IMR-90 (cell line): Measurements from ENCODE around the gene C16orf92. TPM values are rescaled to one million over a fixed set of nuclear protein-coding genes. Genes with fewer than 3 reads are reported as not detected.

ENCODE experiments used
- ATAC-seq: fragments of 200-7000 bp; cut with Tn5 transposase; 2 replicates; pipeline ENCODE4 v1.9.1; 2020; ENCODE audit warnings: low read depth, mild to moderate bottlenecking, moderate library complexity
- BruUV-seq: library from RNA; stranded (reverse); fragments of 400-500 nt; replicated peaks from 2 replicates; lab custom pipeline; 2021; lab: Mats Ljungman, UMichigan
- CTCF ChIA-PET: fragments of 300-600 bp; formaldehyde crosslinking; extraction: SDS; loops from one replicate; lab custom pipeline; 2021; ENCODE audit warnings: antibody characterized with exemption; lab: Yijun Ruan, JAX
- POLR2A ChIA-PET: fragments of 300-600 bp; sonication (Branson Sonifier 250); formaldehyde crosslinking; loops from one replicate; lab custom pipeline; 2022; ENCODE audit warnings: antibody characterized with exemption; ENCODE audit not compliant: unreplicated experiment; lab: Charles Lee
- DNase-seq: peaks from one replicate; pipeline ENCODE4 v3.0.0; 2013
- H2AFZ ChIP-seq: replicated peaks from 2 replicates; pipeline ENCODE3; 2013; ENCODE audit warnings: low read length, mild to moderate bottlenecking; ENCODE audit not compliant: poor library complexity
- H2AK5ac ChIP-seq: 2 replicates; pipeline ENCODE4 v1.6.1; 2013; ENCODE audit warnings: low read depth, low read length, inconsistent platforms
- H2AK9ac ChIP-seq: replicated peaks from 2 replicates; pipeline ENCODE3; 2013; ENCODE audit warnings: mild to moderate bottlenecking, low read depth, low read length, moderate library complexity; ENCODE audit not compliant: poor library complexity
- H2BK120ac ChIP-seq: 2 replicates; pipeline ENCODE4 v1.6.1; 2013; ENCODE audit warnings: low read depth, low read length, inconsistent platforms
- H2BK15ac ChIP-seq: 3 replicates; pipeline ENCODE4 v1.6.1; 2013; ENCODE audit warnings: low read depth, low read length, inconsistent platforms
- H2BK20ac ChIP-seq: 2 replicates; pipeline ENCODE4 v1.6.1; 2013; ENCODE audit warnings: low read depth, mild to moderate bottlenecking, inconsistent platforms, low read length, moderate library complexity
- H2BK5ac ChIP-seq: 2 replicates; pipeline ENCODE4 v1.6.1; 2013; ENCODE audit warnings: mild to moderate bottlenecking, low read depth, low read length, inconsistent platforms; ENCODE audit not compliant: poor library complexity, severe bottlenecking
- H3K14ac ChIP-seq: replicated peaks from 2 replicates; pipeline ENCODE4 v1.6.1; 2013; ENCODE audit warnings: low read depth, low read length, inconsistent platforms
- H3K18ac ChIP-seq: 2 replicates; pipeline ENCODE4 v1.6.1; 2013; ENCODE audit warnings: low read depth, low read length, control low read depth
- H3K23ac ChIP-seq: 2 replicates; pipeline ENCODE4 v1.6.1; 2013; ENCODE audit warnings: low read depth, low read length, inconsistent platforms
- H3K27ac ChIP-seq: 2 replicates; pipeline ENCODE4 v1.5.1; 2013; ENCODE audit warnings: mild to moderate bottlenecking, control low read depth, low read length; ENCODE audit not compliant: insufficient read depth
- H3K27me3 ChIP-seq: 2 replicates; pipeline ENCODE4 v1.6.1; 2013; ENCODE audit warnings: low read length; ENCODE audit not compliant: control insufficient read depth, insufficient read depth
- H3K36me3 ChIP-seq: 2 replicates; pipeline ENCODE4 v1.6.1; 2013; ENCODE audit warnings: low read length, mixed read lengths; ENCODE audit not compliant: control insufficient read depth, insufficient read depth
- H3K4ac ChIP-seq: 2 replicates; pipeline ENCODE4 v1.6.1; 2013; ENCODE audit warnings: low read depth, low read length, inconsistent platforms
- H3K4me1 ChIP-seq: 2 replicates; pipeline ENCODE4 v1.6.1; 2013; ENCODE audit warnings: low read length, mixed read lengths; ENCODE audit not compliant: control insufficient read depth, insufficient read depth
- H3K4me2 ChIP-seq: 2 replicates; pipeline ENCODE4 v1.6.1; 2013; ENCODE audit warnings: low read depth, mild to moderate bottlenecking, control low read depth, low read length, moderate library complexity
- H3K4me3 ChIP-seq: 2 replicates; pipeline ENCODE4 v1.5.1; 2013; ENCODE audit warnings: low read depth, mild to moderate bottlenecking, control low read depth, low read length, moderate library complexity; ENCODE audit not compliant: insufficient read depth
- H3K56ac ChIP-seq: 2 replicates; pipeline ENCODE4 v1.6.1; 2013; ENCODE audit warnings: low read length, inconsistent platforms; ENCODE audit not compliant: insufficient read depth; ENCODE audit errors: extremely low read depth
- H3K79me1 ChIP-seq, 2 experiments: 2 replicates each; pipeline ENCODE4 v1.6.1; 2013; ENCODE audit warnings: low read length in 2 of 2, inconsistent platforms in 1 of 2, low read depth in 1 of 2
- H3K9ac ChIP-seq: 2 replicates; pipeline ENCODE4 v1.6.1; 2013; ENCODE audit warnings: low read depth, low read length, control low read depth
- H3K9me1 ChIP-seq: 2 replicates; pipeline ENCODE4 v1.6.1; 2013; ENCODE audit warnings: low read length, inconsistent platforms; ENCODE audit not compliant: insufficient read depth
- H3K9me3 ChIP-seq: 2 replicates; pipeline ENCODE4 v1.6.1; 2013; ENCODE audit warnings: low read length; ENCODE audit not compliant: control insufficient read depth, insufficient read depth
- H4K20me1 ChIP-seq: 2 replicates; pipeline ENCODE4 v1.6.1; 2013; ENCODE audit warnings: low read length, inconsistent platforms; ENCODE audit not compliant: insufficient read depth
- H4K5ac ChIP-seq: 2 replicates; pipeline ENCODE4 v1.6.1; 2013; ENCODE audit warnings: mild to moderate bottlenecking, low read depth, low read length, control low read depth
- H4K8ac ChIP-seq, 2 experiments: 2 replicates each; pipeline ENCODE4 v1.6.1; 2013; ENCODE audit warnings: low read depth in 2 of 2, low read length in 2 of 2, control low read depth in 1 of 2, inconsistent platforms in 1 of 2
- H4K91ac ChIP-seq: 2 replicates; pipeline ENCODE4 v1.6.1; 2013; ENCODE audit warnings: low read depth, low read length, inconsistent platforms; ENCODE audit not compliant: insufficient read depth
- BHLHE40 ChIP-seq: fragments of 150-350 bp; IDR thresholded peaks from 2 replicates; pipeline ENCODE4 v1.6.1; 2016; ENCODE audit warnings: mild to moderate bottlenecking, low read depth, low read length
- CEBPB ChIP-seq: IDR thresholded peaks from 2 replicates; pipeline ENCODE4 v1.6.1; 2012; ENCODE audit warnings: low read depth, low read length, improper control_type of control experiment
- CTCF ChIP-seq: conservative IDR thresholded peaks from 2 replicates; pipeline ENCODE4 v1.5.1; 2012; ENCODE audit warnings: mild to moderate bottlenecking, low read depth, low read length, improper control_type of control experiment
- ELK1 ChIP-seq: fragments of 150-350 bp; IDR thresholded peaks from 2 replicates; pipeline ENCODE4 v1.6.1; 2016; ENCODE audit warnings: low read depth, mild to moderate bottlenecking, low read length, moderate library complexity, borderline replicate concordance
- FOS ChIP-seq: fragments of 150-350 bp; IDR thresholded peaks from 2 replicates; pipeline ENCODE4 v1.6.1; 2016; ENCODE audit warnings: low read depth, low read length
- MAZ ChIP-seq: IDR thresholded peaks from 2 replicates; pipeline ENCODE4 v1.6.1; 2012; ENCODE audit warnings: low read depth, mild to moderate bottlenecking, low read length, improper control_type of control experiment, moderate library complexity, borderline replicate concordance
- MXI1 ChIP-seq: IDR thresholded peaks from 2 replicates; pipeline ENCODE4 v1.6.1; 2012; ENCODE audit warnings: low read depth, mild to moderate bottlenecking, low read length, moderate library complexity, borderline replicate concordance
- POLR2A ChIP-seq: IDR thresholded peaks from 2 replicates; pipeline ENCODE4 v1.6.1; 2012; ENCODE audit warnings: mild to moderate bottlenecking, low read depth, low read length
- RAD21 ChIP-seq: IDR thresholded peaks from 2 replicates; pipeline ENCODE4 v1.6.1; 2012; ENCODE audit warnings: low read length, improper control_type of control experiment
- RCOR1 ChIP-seq: IDR thresholded peaks from 2 replicates; pipeline ENCODE4 v1.6.1; 2012; ENCODE audit warnings: mild to moderate bottlenecking, low read length, improper control_type of control experiment; ENCODE audit not compliant: insufficient replicate concordance
- RFX5 ChIP-seq: IDR thresholded peaks from 2 replicates; pipeline ENCODE4 v1.8.0; 2012; ENCODE audit warnings: low read depth, mild to moderate bottlenecking, low read length, moderate library complexity
- SMC3 ChIP-seq: fragments of 150-350 bp; IDR thresholded peaks from 2 replicates; pipeline ENCODE4 v1.6.1; 2016; ENCODE audit warnings: low read depth, mild to moderate bottlenecking, antibody characterized with exemption, low read length, moderate library complexity
- USF2 ChIP-seq: fragments of 150-350 bp; IDR thresholded peaks from 2 replicates; pipeline ENCODE4 v1.6.1; 2017; ENCODE audit warnings: mild to moderate bottlenecking, antibody characterized with exemption, low read length, low read depth
- WGBS, 2 experiments: methylation state at CpG; one replicate each; pipeline versions ENCODE4 v1.1.5 to v1.1.7; 2013; ENCODE audit warnings: missing lambda C conversion rate in 2 of 2; ENCODE audit not compliant: insufficient read length in 1 of 2; ENCODE audit errors: extremely low coverage in 2 of 2; 5-methylcytosine and 5-hydroxymethylcytosine counted together
- dilution Hi-C: fragments of 300-500 bp; cut with HindIII; formaldehyde crosslinking; loops from one replicate; pipeline ENCODE4 v1.14.3; 2018; ENCODE audit warnings: low sequenced_read_pairs; ENCODE audit not compliant: unreplicated experiment
- in situ Hi-C: fragments of 300-500 bp; cut with MboI; formaldehyde crosslinking; loops from 3 replicates; pipeline ENCODE4 v1.14.3; 2019; ENCODE audit warnings: low sequenced_read_pairs, inconsistent platforms, mixed read lengths
- intact Hi-C: fragments of 100-400 bp; cut with micrococcal nuclease; formaldehyde crosslinking; loops from 2 replicates; pipeline ENCODE4 v1.10.0; 2022
- polyA plus RNA-seq, 3 experiments: library from polyadenylated mRNA; depleted of rRNA; stranded (reverse); fragments of >200 nt; gene quantifications; 2 replicates each; pipeline ENCODE4 v1.2.3, GENCODE V29; 2012; ENCODE audit warnings: low replicate concordance in 1 of 3
- total RNA-seq: library from RNA; depleted of rRNA; stranded (reverse); fragments of >200 nt; gene quantifications from 2 replicates; pipeline ENCODE4 v1.2.3, GENCODE V29; 2012

C16orf92 gene
- total and polyA plus RNA-seq, 2 of the 4 experiments (the other 2 are of a cell fraction), result not detected

- H3K18ac ChIP-seq, result no peak overlapping the region
- H2BK15ac ChIP-seq, result no peak overlapping the region
- no peak overlapping the region for H4K5ac ChIP-seq
- H3K79me1 ChIP-seq, result peaks cover 0 to 20% of the 10 kb centered on the region in 2 experiments; a peak in 3 of 4 replicates
- no peak overlapping the region for H3K27ac ChIP-seq
- no peak overlapping the region for H3K4me2 ChIP-seq
- no peaks in the 10 kb centered on the region for H3K9me3 ChIP-seq
- no peak for DNase-seq
- H3K9ac ChIP-seq, result no peak overlapping the region
- no peak overlapping the region for H2BK5ac ChIP-seq
- H3K36me3 ChIP-seq, result peaks cover 59% of the 10 kb centered on the region
- no peak overlapping the region for H3K4ac ChIP-seq
- H3K4me1 ChIP-seq, result peaks cover 4% of the 10 kb centered on the region; the same call in 1 of the 2 replicates
- H2BK20ac ChIP-seq, result no peak overlapping the region
- no peak overlapping the region for H4K8ac ChIP-seq
- no peaks in the 10 kb centered on the region for H4K20me1 ChIP-seq
- intact Hi-C loops (no loop called here), dilution Hi-C loops (no loop called here), in situ Hi-C loops (no loop called here)
- no peaks in the 10 kb centered on the region for H3K9me1 ChIP-seq
- no peak overlapping the region for H2BK120ac ChIP-seq
- H2AK5ac ChIP-seq, result no peak overlapping the region
- no peak overlapping the region for H2AFZ ChIP-seq
- H3K4me3 ChIP-seq, result no peak overlapping the region
- CTCF ChIA-PET, result no interaction called here
- H2AK9ac ChIP-seq, result no peak overlapping the region
- no peak overlapping the region for H3K56ac ChIP-seq
- H3K23ac ChIP-seq, result no peak overlapping the region
- WGBS, 2 experiments, result no CpG with 5 or more reads among the region's 2 CpGs
- H3K14ac ChIP-seq, result no peak overlapping the region
- no peak overlapping the region for H4K91ac ChIP-seq
- TF ChIP-seq MXI1 (no peak), RCOR1 (no peak), RFX5 (no peak), CEBPB (no peak), BHLHE40 (no peak), RAD21 (no peak), ELK1 (no peak), POLR2A (no peak), SMC3 (no peak), FOS (no peak), USF2 (no peak), CTCF (no peak), MAZ (no peak)
- no peaks in the 10 kb centered on the region for H3K27me3 ChIP-seq
- POLR2A ChIA-PET, result no interaction called here
- no peak for ATAC-seq
- no TSS peak for BruUV-seq
Measured at GRCh38 chr16:29990034-29990433, 33.0 kb upstream of the C16orf92 start.
